NCI-H1436 (cell line): ENCODE results near the gene ZNF827.

Source experiments
- DNase-seq: peaks from one replicate; lab custom pipeline; 2025; lab: John Stamatoyannopoulos, UW

Gene ZNF827

GRCh38 chr4:145828802-145829485, 109.7 kb downstream of the ZNF827 start:
- no peak for DNase-seq

GRCh38 chr4:145827885-145828284, 110.7 kb downstream of the ZNF827 start:
- DNase-seq = no peak

- DNase-seq = no peak
Measured at GRCh38 chr4:145825255-145825654, 113.4 kb downstream of the ZNF827 start.

- no peak for DNase-seq
Measured at GRCh38 chr4:145824463-145824862, 114.2 kb downstream of the ZNF827 start.

GRCh38 chr4:145823743-145824142, 114.9 kb downstream of the ZNF827 start:
- no peak for DNase-seq

GRCh38 chr4:145822581-145822980, 116.0 kb downstream of the ZNF827 start:
- DNase-seq = no peak

GRCh38 chr4:145822181-145822580, 116.4 kb downstream of the ZNF827 start:
- no peak for DNase-seq

- DNase-seq = no peak
Measured at GRCh38 chr4:145821766-145822165, 116.9 kb downstream of the ZNF827 start.

GRCh38 chr4:145820407-145820806, 118.2 kb downstream of the ZNF827 start:
- DNase-seq = no peak

GRCh38 chr4:145819853-145820181, 118.8 kb downstream of the ZNF827 start:
- no peak for DNase-seq

GRCh38 chr4:145819101-145819852, 119.3 kb downstream of the ZNF827 start:
- no peak for DNase-seq

- no peak for DNase-seq
Measured at GRCh38 chr4:145818011-145818410, 120.6 kb downstream of the ZNF827 start.

GRCh38 chr4:145816091-145816490, 122.5 kb downstream of the ZNF827 start:
- no peak for DNase-seq

GRCh38 chr4:145815626-145816025, 123.0 kb downstream of the ZNF827 start:
- DNase-seq = no peak

GRCh38 chr4:145815027-145815612, 123.5 kb downstream of the ZNF827 start:
- DNase-seq = no peak

- DNase-seq = peak; percentile 1
Measured at GRCh38 chr4:145814246-145814645, 124.4 kb downstream of the ZNF827 start.

- DNase-seq = no peak
Measured at GRCh38 chr4:145812919-145813318, 125.7 kb downstream of the ZNF827 start.

GRCh38 chr4:145808848-145809512, 129.6 kb downstream of the ZNF827 start:
- no peak for DNase-seq

GRCh38 chr4:145808021-145808650, 130.5 kb downstream of the ZNF827 start:
- no peak for DNase-seq

GRCh38 chr4:145805490-145805889, 133.1 kb downstream of the ZNF827 start:
- DNase-seq = no peak

GRCh38 chr4:145804116-145804515, 134.5 kb downstream of the ZNF827 start:
- no peak for DNase-seq

GRCh38 chr4:145799223-145799622, 139.4 kb downstream of the ZNF827 start:
- DNase-seq = no peak
